Measurements from ENCODE around the gene GABPA.
"Not testable (repeated sequence)": the region's sequence is repeated elsewhere in the genome, so short reads cannot be mapped to it uniquely, and the experiment has no call there.

GABPA gene
- 59.7 to 69.0 (median 63.7) reads per million in 4 experiments for total RNA-seq

DNA sequence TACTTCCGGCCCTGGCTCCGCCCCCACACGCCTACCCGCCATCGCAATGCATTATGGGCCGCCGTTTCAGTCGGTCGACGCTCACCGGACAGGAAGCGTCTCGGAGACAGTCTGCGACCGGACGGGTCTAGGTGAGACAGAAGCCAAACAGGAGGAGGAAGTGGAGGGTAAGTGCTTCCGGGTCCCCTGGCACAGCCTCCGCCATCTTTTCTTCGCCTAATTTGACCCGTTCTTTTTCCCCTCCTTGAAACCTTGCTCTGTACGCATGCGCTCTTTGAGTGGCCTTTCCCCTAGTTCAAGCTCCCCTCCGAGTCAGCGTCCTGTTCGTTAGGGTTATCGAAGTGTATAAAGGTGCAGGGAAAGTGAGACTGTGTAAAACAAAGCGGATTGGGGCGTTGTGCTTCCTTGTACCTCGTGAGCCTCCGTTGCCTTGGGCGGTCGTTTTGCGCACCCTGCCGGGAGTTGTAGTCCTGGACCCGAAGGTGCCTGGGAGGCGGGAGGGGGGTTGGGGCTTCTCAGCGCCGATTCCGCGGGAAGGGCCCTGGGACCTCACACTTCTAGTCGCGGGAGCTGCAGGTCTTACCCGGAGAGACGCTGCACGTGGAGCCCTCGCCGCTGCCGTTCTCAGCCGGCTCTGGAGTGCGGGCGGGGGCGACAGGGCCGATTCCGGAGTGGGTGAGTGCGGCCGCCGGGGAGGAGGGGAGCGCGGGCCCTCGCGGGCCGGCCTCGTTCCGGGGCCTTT is at the start of gene GABPA, which contains the start of gene ATP5PF:
GABPA (plus strand) TSS at position 69 of the 742 bp plus-strand sequence. CDS start 6,627 bp downstream, outside the sequence.
ATP5PF (minus strand) TSS at position 1 of the 742 bp plus-strand sequence. CDS start 5,110 bp downstream, outside the sequence.
- DNase-seq: peak; percentile 93

GRCh38 chr21:25687787-25688186 is 47.0 kb upstream of the GABPA start:
- DNase-seq: no peak

GRCh38 chr21:25688275-25689155 is 46.3 kb upstream of the GABPA start:
- no peak for DNase-seq

DNA sequence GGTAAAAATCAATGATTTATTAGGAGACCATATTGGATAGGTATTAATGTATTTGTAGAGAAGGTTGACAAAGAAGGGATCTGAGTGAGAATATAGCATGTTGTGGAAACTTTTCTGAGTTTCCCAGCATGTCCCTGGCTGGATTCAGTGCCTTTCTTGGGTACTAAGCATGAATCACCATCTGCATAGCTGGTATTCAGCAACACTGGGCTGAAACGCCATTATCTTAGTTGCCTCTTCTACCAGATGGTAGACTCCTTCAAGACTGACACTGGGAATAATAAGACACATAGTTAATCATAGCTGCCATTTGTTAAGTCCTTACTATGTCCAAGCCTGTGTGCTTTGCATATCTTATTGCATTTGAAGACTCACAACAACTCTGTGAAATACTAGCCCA is 45.5 kb upstream of the GABPA start:
- no peak for DNase-seq

DNA sequence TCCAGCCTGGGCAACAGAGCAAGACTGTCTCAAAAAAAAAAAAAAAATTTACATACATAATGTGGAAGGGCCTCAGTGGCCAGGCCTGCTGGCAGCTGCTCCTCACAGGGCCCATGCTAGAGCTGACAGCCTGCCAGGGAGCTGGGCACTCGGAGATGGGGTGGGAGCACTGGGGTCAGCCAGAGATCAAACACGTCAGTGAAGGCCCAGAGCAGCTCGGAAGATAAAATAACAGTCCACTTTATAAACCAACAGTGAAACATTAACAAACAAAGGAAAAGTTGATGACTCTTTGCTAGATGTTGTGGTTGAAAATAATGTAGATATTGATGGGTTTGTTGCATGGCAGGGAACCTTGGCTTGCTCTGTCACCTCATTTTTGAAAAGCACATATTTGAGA is 42.8 kb upstream of the GABPA start:
- DNase-seq: no peak

- not testable (repeated sequence) for DNase-seq
Measured at GRCh38 chr21:25695461-25695860, 39.3 kb upstream of the GABPA start.

DNA sequence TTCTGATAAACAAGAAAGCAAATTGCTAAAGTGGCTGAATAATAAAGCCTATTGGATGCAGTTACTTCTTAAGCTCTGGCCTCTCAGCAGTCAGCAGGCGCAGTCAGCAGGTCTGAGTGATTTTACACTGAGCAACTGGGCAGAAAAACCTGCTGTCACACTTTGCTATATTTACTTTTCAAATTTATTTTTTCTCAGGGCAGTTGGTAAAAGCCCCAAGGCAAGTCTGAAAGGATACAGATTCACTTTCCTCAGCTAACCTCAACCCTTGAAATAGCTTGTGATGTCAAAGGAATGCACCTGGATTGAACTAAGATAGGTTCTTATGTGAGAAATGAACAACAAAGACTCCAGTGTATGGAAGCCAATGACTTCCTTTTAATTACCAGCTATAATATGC is 34.0 kb upstream of the GABPA start:
- DNase-seq: no peak

DNA sequence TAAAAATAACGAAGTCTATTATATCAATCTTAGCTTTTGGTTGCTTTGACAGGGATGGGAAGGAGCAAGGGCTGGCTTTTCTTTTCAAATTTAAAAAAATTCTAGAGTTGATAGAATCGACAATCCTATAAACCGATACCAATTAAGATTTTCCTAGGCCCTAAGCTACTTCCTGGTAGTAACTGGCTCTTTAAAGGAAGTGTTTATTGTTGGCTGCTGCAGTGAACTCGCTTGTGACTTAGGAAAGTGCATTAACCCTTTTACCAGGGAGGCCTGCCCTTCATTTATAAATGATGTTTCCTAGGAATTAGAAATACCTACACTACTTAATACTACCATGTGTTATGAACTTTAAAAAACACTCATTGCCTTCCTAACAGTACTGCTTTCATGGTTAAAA is 33.2 kb upstream of the GABPA start:
- DNase-seq: no peak

- peak; percentile 16 for DNase-seq
Measured at GRCh38 chr21:25708467-25709065, 26.2 kb upstream of the GABPA start.

DNA sequence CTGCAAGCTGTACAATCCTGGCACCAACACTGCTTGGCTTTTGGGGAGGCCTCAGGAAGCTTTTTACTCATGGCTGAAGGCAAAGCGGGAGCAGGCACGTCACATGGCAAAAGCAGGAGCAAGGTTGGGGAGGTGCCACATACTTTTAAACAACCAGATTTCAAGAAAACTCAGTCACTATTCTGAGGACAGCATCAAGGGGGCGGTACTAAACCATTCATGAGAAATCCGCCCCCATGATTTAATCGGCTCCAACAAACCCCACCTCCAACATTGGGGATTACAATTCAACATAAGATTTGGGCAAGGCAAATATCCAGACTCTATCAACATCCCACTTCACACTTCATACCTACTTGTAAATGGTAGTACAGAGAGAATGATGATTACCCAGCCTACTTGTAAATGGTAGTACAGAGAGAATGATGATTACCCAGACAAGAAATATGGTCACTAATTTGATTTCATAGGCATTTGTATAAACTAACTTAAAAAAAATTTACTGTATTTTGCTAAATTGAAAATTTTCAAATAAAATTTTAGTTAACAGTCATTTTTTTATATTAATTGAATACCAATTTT is 25.0 kb upstream of the GABPA start:
- DNase-seq: no peak

GRCh38 chr21:25710550-25710949 is 24.2 kb upstream of the GABPA start:
- DNase-seq: no peak

DNA sequence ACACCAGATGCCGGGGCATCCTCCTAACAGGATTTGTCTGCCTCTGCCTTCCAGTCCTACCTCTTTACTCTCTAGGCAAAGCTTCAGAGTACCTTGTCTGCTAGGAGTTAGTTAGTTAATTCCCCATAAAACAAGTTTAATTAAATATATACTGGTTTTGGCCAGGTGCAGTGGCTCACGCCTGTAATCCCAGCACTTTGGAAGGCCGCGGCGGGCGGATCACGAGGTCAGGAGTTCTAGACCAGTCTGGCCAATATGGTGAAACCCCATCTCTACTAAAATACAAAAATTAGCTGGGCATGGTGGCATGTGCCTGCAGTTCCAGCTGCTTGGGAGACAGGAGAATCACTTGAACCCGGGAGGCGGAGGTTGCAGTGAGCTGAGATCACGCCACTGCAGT is 20.7 kb upstream of the GABPA start:
- not testable (repeated sequence) for DNase-seq

DNA sequence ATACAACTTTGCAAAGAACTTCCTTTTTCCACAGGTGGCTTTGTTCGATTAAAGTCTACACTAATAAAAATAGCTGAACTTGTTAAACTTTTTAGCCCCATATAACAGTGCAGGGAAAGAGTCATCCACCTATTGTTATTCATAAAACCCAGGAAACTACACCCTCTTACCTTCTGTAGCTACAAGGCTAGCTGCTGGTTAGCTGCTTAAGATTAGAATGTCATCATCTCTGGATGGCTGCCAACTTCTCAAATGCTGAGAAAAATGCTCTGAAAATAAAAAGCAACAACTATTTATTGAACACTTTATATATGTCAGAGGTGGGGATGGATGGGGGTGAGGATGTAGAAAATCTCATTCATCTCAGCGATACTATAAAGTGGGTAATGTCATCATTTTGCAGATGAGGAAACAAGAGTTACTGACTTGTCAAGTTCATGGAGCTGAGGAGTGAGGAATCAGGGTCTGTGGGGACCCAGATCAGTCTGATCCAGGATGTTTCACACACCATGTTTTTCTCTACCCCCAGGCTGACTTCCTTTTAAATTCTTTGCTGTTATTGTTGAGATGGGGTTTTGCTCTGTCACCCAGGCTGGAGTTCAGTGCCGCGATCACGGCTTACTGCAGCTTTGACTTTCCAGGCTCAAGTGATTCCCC is 17.2 kb upstream of the GABPA start:
- DNase-seq: no peak

DNA sequence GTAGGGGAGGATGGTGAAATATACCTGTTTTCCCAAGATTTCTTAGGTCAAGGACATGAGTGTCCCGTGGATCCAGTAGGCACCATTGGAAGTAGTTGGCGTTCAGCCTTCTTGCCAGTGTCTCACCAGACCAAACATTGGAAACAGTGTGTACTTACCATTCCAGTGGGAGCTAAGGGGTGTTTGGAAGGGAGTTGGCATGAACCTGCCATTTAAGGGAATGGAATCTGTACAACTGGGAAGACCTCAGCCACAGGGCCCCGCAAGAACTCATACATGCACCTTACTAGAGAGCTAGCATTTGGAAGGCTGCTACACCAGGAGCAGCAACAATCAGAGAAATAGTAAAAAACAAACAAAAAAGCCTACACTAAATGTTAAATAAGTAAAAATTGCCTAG is 12.8 kb upstream of the GABPA start:
- no peak for DNase-seq

DNA sequence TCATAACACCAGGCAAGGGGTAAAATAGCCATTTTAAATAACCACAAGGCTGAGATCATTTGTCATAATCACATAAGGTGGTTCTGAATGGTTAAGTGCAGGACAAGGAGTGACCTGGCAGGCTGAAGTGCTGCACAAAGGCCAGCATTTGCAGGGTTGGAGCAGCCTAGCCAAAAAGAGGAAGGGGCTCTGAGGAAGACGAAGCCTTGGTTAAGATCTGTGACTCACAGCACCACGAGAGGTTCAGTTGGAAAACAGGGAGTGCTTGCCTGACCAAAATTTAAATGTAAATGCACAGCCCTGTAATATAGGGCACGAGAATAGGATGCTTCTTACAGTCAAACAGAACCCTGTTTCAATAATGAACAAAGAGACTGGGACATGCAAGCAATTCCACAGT is 12.1 kb upstream of the GABPA start:
- no peak for DNase-seq

- no peak for DNase-seq
Measured at GRCh38 chr21:25732091-25732760, 2.5 kb upstream of the GABPA start.

- DNase-seq: peak; percentile 23
Measured at GRCh38 chr21:25733859-25734653, 716 bp upstream of the GABPA start.

DNA sequence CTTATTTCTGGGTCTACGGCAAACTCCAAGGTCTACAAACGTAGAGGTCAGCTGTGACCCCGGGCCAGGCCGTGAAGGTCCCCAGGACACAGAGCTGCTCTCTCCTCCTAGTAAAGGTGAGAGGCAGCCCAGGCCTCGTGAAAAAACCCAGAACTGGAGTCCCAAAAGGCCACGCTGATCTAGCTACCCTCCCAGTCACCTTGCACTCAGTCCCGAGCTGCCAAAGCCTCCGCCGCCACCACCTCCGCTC is 193 bp upstream of the GABPA start:
- no peak for DNase-seq

GRCh38 chr21:25735646-25736597 is 1.1 kb downstream of the GABPA start:
- peak; percentile 59 for DNase-seq

DNA sequence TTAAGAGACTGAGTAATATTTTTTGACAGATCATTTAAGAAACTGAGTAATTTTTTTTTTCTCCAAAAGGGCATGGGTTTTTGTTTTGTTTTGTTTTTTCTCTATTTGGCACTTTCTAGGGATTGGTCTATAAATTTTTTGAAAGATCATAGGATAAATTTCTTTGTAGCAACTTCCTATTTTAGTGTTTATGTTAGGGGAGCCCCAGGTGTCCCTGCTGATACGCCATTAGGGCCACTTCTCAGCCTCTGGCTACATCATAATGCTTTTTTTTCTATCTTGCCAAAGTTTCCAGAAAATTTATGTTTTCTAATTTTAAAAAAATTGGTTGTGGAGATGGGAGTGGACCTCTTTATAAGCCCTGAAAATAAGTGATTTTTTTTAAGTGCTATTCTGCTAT is 2.6 kb downstream of the GABPA start:
- no peak for DNase-seq

All from effector CD8-positive, alpha-beta T cell (primary cell).